Pancreas (tissue), 10 donors: ENCODE results near the gene COL5A1. TPM values are rescaled to one million over a fixed set of nuclear protein-coding genes. Genes with fewer than 3 reads are reported as not detected.

Experiments used
- ATAC-seq, 4 donors: fragments of 200-7000 bp; cut with Tn5 transposase; one replicate each; pipeline versions ENCODE4 v1.8.0 to v1.9.1; 2020; ENCODE audit warnings: mild to moderate bottlenecking in 4 of 4, moderate library complexity in 4 of 4
- DNase-seq, 6 donors: peaks; one replicate each; pipeline ENCODE4 v3.0.0-alpha.2; 2020
- FAIRE-seq: peaks from 2 replicates; lab custom pipeline; 2012; peaks lifted over from hg19 to GRCh38; lab: Jason Lieb, UNC
- H3K27ac ChIP-seq, 4 donors: fragments of 200-600 bp; sonication (generic); 1 replicate in 3 of 4; 2 replicates in 1 of 4; pipeline versions ENCODE4 v1.5.0 to v1.8.0; 2020
- H3K27me3 ChIP-seq, 4 donors: fragments of 200-600 bp; one replicate each; pipeline ENCODE4 v1.8.0; 2021
- H3K36me3 ChIP-seq, 3 donors: fragments of 200-600 bp; sonication (generic) in 1 of 3; one replicate each; pipeline versions ENCODE4 v1.5.0 to v1.8.0; 2020 to 2021
- H3K4me1 ChIP-seq, 3 donors: fragments of 200-600 bp; one replicate each; pipeline ENCODE4 v1.8.0; 2021
- H3K4me3 ChIP-seq, 4 donors: fragments of 200-600 bp; sonication (generic) in 2 of 4; one replicate each; pipeline versions ENCODE4 v1.5.0 to v1.8.0; 2020 to 2021
- H3K9me3 ChIP-seq, 4 donors: fragments of 200-600 bp; one replicate each; pipeline ENCODE4 v1.8.0; 2021
- CTCF ChIP-seq, 4 donors: fragments of 200-600 bp; sonication (generic) in 3 of 4; IDR thresholded peaks; one replicate each; pipeline versions ENCODE4 v1.5.0 to v1.8.0; 2021; ENCODE audit warnings: antibody characterized with exemption in 4 of 4
- WGBS, 2 donors: extraction: QIAGEN DNeasy Blood & Tissue Kit; methylation state at CpG; one replicate each; pipeline ENCODE4 v1.1.7; 2013; 5-methylcytosine and 5-hydroxymethylcytosine counted together
- intact Hi-C, 3 donors: fragments of 100-400 bp; cut with DNase I; formaldehyde crosslinking; loops; one replicate each; pipeline versions ENCODE4 v1.11.1 to v1.14.2; 2022
- polyA plus RNA-seq, 2 donors: library from polyadenylated mRNA; stranded (reverse); fragments of 200-250 nt; gene quantifications; one replicate each; pipeline ENCODE4 v1.2.3, GENCODE V29; 2013
- total RNA-seq, 6 donors: library from RNA; stranded (reverse); fragmentation: NEBNext Ultra II Directional in 4 of 6; extraction: Animal tissue kit (Norgen Biotek cat#: 25700) in 4 of 6; gene quantifications; one replicate each; pipeline versions ENCODE4 v1.2.1 to v1.2.4, GENCODE V29; 2021 to 2023
- donor health status: healthy with polysubstance abuse.
- donor health status: DM: no; HTN: no; CAD: no; lungs with moderate emphysema.
- donor health status: DM: no; HTN: no; CAD: no.
- donor health status: control.
- donor health status: control.
- donor health status: Bipolar disorder and iron deficiency.
- donor health status: DM: yes; HTN: yes; CAD: no.
- donor health status: DM: no; HTN: no; CAD: no.
- donor health status: DM: no; HTN: no; CAD: no.
- donor health status: DM: yes; HTN: yes; CAD: no.

Gene COL5A1
- total and polyA plus RNA-seq, 8 donors, result 1.2 to 62.8 (median 3.5) TPM

- Histone ChIP-seq H3K4me1 (no peaks in the 10 kb centered on the region), H3K9me3 (no peaks in the 10 kb centered on the region), H3K36me3 (no peaks in the 10 kb centered on the region), H3K4me3 (no peak overlapping the region), H3K27me3 (no peaks in the 10 kb centered on the region), H3K27ac (no peak overlapping the region)
- intact Hi-C loops, result no loop called here
- ATAC-seq (no peak), FAIRE-seq (no peak), DNase-seq (no peak)
- no peak for TF ChIP-seq CTCF (IDR thresholded peaks at IDR 0.05)
- WGBS, 2 donors, result 56 to 71% methylated on average over 8 of the region's 8 CpGs
Measured at GRCh38 chr9:134795446-134795845, 153.8 kb downstream of the COL5A1 start.

GRCh38 chr9:134796882-134797281, 155.3 kb downstream of the COL5A1 start:
- Histone ChIP-seq H3K27ac (no peak overlapping the region), H3K9me3 (no peaks in the 10 kb centered on the region), H3K36me3 (no peaks in the 10 kb centered on the region), H3K4me1 (no peaks in the 10 kb centered on the region), H3K4me3 (no peak overlapping the region), H3K27me3 (no peaks in the 10 kb centered on the region)
- DNase-seq (no peak), ATAC-seq (no peak), FAIRE-seq (no peak)
- intact Hi-C loops, result no loop called here
- no peak for TF ChIP-seq CTCF (IDR thresholded peaks at IDR 0.05)
- 51 to 74% methylated on average over 10 of the region's 10 CpGs for WGBS, 2 donors

GRCh38 chr9:134800791-134801339, 159.3 kb downstream of the COL5A1 start:
- Histone ChIP-seq H3K27me3 (no peaks in the 10 kb centered on the region), H3K4me1 (no peaks in the 10 kb centered on the region), H3K27ac (no peak overlapping the region), H3K9me3 (no peaks in the 10 kb centered on the region), H3K4me3 (no peak overlapping the region), H3K36me3 (no peaks in the 10 kb centered on the region)
- intact Hi-C loops, result no loop called here
- ATAC-seq (peak in 1 of 4 donors; percentile 14), FAIRE-seq (no peak), DNase-seq (no peak)
- no peak for TF ChIP-seq CTCF (IDR thresholded peaks at IDR 0.05)
- WGBS, 2 donors, result 59 to 70% methylated on average over 25 of the region's 25 CpGs

GRCh38 chr9:134802216-134802795, 160.7 kb downstream of the COL5A1 start:
- no peak overlapping the region for H3K27ac ChIP-seq
- H3K9me3 ChIP-seq, result no peaks in the 10 kb centered on the region
- no peaks in the 10 kb centered on the region for H3K27me3 ChIP-seq
- intact Hi-C loops, result no loop called here
- H3K4me3 ChIP-seq, result no peak overlapping the region
- H3K4me1 ChIP-seq, result no peaks in the 10 kb centered on the region
- TF ChIP-seq CTCF (IDR thresholded peaks at IDR 0.05), result no peak
- ATAC-seq (no peak), DNase-seq (no peak), FAIRE-seq (no peak)
- WGBS, 2 donors, result 71 to 80% methylated on average over 14 to 17 of the region's 17 CpGs
- H3K36me3 ChIP-seq, result no peaks in the 10 kb centered on the region

- DNase-seq, result no peak
- no peaks in the 10 kb centered on the region for H3K36me3 ChIP-seq
- no peak for TF ChIP-seq CTCF (IDR thresholded peaks at IDR 0.05)
- no peaks in the 10 kb centered on the region for H3K4me1 ChIP-seq
- H3K27ac ChIP-seq, result no peak overlapping the region
- H3K27me3 ChIP-seq, result no peaks in the 10 kb centered on the region
- intact Hi-C loops, result no loop called here
- no peak for ATAC-seq
- FAIRE-seq, result no peak
- WGBS, 2 donors, result 74 to 86% methylated on average over 7 of the region's 7 CpGs
- no peaks in the 10 kb centered on the region for H3K9me3 ChIP-seq
- H3K4me3 ChIP-seq, result no peak overlapping the region
Measured at GRCh38 chr9:134804871-134805270, 163.3 kb downstream of the COL5A1 start.
